K562 (cell line): Measurements from ENCODE around the gene INSIG1. TPM values are rescaled to one million over a fixed set of nuclear protein-coding genes. Genes with fewer than 3 reads are reported as not detected.

Experiments used
- ATAC-seq: fragments of 200-7000 bp; cut with Tn5 transposase; 3 replicates; pipeline ENCODE4 v1.9.1; 2020; ENCODE audit warnings: moderate library complexity
- BruUV-seq: library from RNA; stranded (reverse); fragments of 400-500 nt; replicated peaks from 2 replicates; lab custom pipeline; 2021; lab: Mats Ljungman, UMichigan
- CTCF ChIA-PET: fragments of 300-600 bp; formaldehyde crosslinking; extraction: SDS; loops from one replicate; lab custom pipeline; 2021; ENCODE audit warnings: low intra/inter-chr PET ratio; lab: Yijun Ruan, JAX
- POLR2A ChIA-PET: fragments of 300-600, 350-650 bp; sonication (Branson Sonifier 250); formaldehyde crosslinking; extraction: SDS; loops from one replicate; lab custom pipeline; 2021; ENCODE audit warnings: antibody characterized with exemption, inconsistent platforms; lab: Yijun Ruan, JAX
- DNase-seq, 4 experiments: peaks; one replicate each; pipeline versions ENCODE4 v3.0.0 to v3.0.0-alpha.2; 2011 to 2018; ENCODE audit warnings: low spot score in 3 of 4, mixed read lengths in 3 of 4; ENCODE audit errors: extremely low read depth in 1 of 4
- FAIRE-seq: peaks from 2 replicates; lab custom pipeline; 2011; peaks lifted over from hg19 to GRCh38; lab: Jason Lieb, UNC
- H2AFZ ChIP-seq: 2 replicates; pipeline ENCODE4 v1.6.0; 2011; ENCODE audit warnings: low read depth, low read length, control low read depth, inconsistent platforms
- H3K27ac ChIP-seq: fragments of 200-600 bp; 3 replicates; pipeline ENCODE4 v1.8.0; 2011; ENCODE audit warnings: low read depth, mild to moderate bottlenecking, control low read depth, inconsistent platforms, low read length, moderate library complexity, mixed read lengths; ENCODE audit errors: extremely low read depth
- H3K27me3 ChIP-seq, 2 experiments: fragments of 300-600 bp in 1 of 2; 2 replicates in 1 of 2; 3 replicates in 1 of 2; pipeline versions ENCODE4 v1.6.0 to v1.8.0; 2011; ENCODE audit warnings: inconsistent platforms in 2 of 2, low read length in 2 of 2, mild to moderate bottlenecking in 1 of 2, mixed read lengths in 1 of 2, moderate library complexity in 1 of 2; ENCODE audit not compliant: control insufficient read depth in 2 of 2, insufficient read depth in 2 of 2
- H3K36me3 ChIP-seq: fragments of 300-600 bp; 3 replicates; pipeline ENCODE4 v1.8.0; 2011; ENCODE audit warnings: mild to moderate bottlenecking, low read length, inconsistent platforms; ENCODE audit not compliant: control insufficient read depth, insufficient read depth
- H3K4me1 ChIP-seq, 2 experiments: fragments of 200-600 bp in 1 of 2; replicated peaks in 1 of 2; 2 replicates in 1 of 2; 3 replicates in 1 of 2; pipeline versions ENCODE4 v1.5.1 to v1.8.0; 2011; ENCODE audit warnings: inconsistent platforms in 2 of 2, low read length in 2 of 2, mild to moderate bottlenecking in 1 of 2, mixed read lengths in 1 of 2, moderate library complexity in 1 of 2; ENCODE audit not compliant: control insufficient read depth in 2 of 2, insufficient read depth in 2 of 2
- H3K4me2 ChIP-seq: 2 replicates; pipeline ENCODE4 v1.6.1; 2011; ENCODE audit warnings: low read length, control low read depth, inconsistent platforms, mixed read lengths; ENCODE audit not compliant: insufficient read depth
- H3K4me3 ChIP-seq: fragments of 200-600 bp; sonication (generic), shearing (Covaris generic); 2 replicates; pipeline ENCODE4 v1.5.1; 2016; ENCODE audit warnings: control low read depth, inconsistent platforms
- H3K79me2 ChIP-seq: fragments of 200-600 bp; 3 replicates; pipeline ENCODE4 v1.8.0; 2011; ENCODE audit warnings: low read length, inconsistent platforms; ENCODE audit not compliant: control insufficient read depth, insufficient read depth
- H3K9ac ChIP-seq, 2 experiments: 2 replicates each; pipeline versions ENCODE4 v1.6.0 to v1.6.1; 2011; ENCODE audit warnings: low read depth in 2 of 2, low read length in 2 of 2, control low read depth in 1 of 2, inconsistent platforms in 1 of 2, mild to moderate bottlenecking in 1 of 2, mixed read lengths in 1 of 2; ENCODE audit not compliant: insufficient read depth in 1 of 2
- H3K9me1 ChIP-seq: one replicate; pipeline ENCODE4 v1.6.0; 2011; ENCODE audit warnings: inconsistent platforms, mild to moderate bottlenecking, low read length, moderate library complexity; ENCODE audit not compliant: control insufficient read depth, insufficient read depth
- H3K9me3 ChIP-seq: replicated peaks from 2 replicates; pipeline ENCODE4 v1.5.1; 2011; ENCODE audit warnings: low read depth, low read length, inconsistent platforms; ENCODE audit not compliant: control insufficient read depth, insufficient read depth
- H4K20me1 ChIP-seq: replicated peaks from 2 replicates; pipeline ENCODE4 v1.6.1; 2011; ENCODE audit warnings: low read length, inconsistent platforms, mixed read lengths; ENCODE audit not compliant: control insufficient read depth, insufficient read depth
- ARNT ChIP-seq, 2 experiments: fragments of 450-650 bp; IDR thresholded peaks; 2 replicates each; pipeline ENCODE4 v1.6.1; 2016; ENCODE audit warnings: mild to moderate bottlenecking in 1 of 2
- BRF1 ChIP-seq: IDR thresholded peaks from 3 replicates; pipeline ENCODE4 v1.6.1; 2011; ENCODE audit warnings: borderline replicate concordance, mild to moderate bottlenecking; ENCODE audit not compliant: insufficient read length; ENCODE audit errors: extremely low read depth
- HNRNPUL1 ChIP-seq: fragments of 200-400 bp; formaldehyde crosslinking; IDR thresholded peaks from 2 replicates; pipeline ENCODE4 v1.6.1; 2017; ENCODE audit warnings: low read length
- MYBL2 ChIP-seq, 2 experiments: fragments of 450-650 bp in 1 of 2; sonication (generic) in 1 of 2; formaldehyde crosslinking in 1 of 2; IDR thresholded peaks; 2 replicates each; pipeline versions ENCODE4 v1.6.1 to v1.8.1; 2017 to 2022; ENCODE audit warnings: borderline replicate concordance in 1 of 2, inconsistent platforms in 1 of 2, low read depth in 1 of 2, mild to moderate bottlenecking in 1 of 2, missing genetic modification reagents in 1 of 2, moderate library complexity in 1 of 2
- NFYB ChIP-seq: IDR thresholded peaks from 2 replicates; pipeline ENCODE4 v1.6.1; 2011; ENCODE audit warnings: mild to moderate bottlenecking, moderate library complexity; ENCODE audit not compliant: insufficient read length; ENCODE audit errors: extremely low read depth
- PHF20 ChIP-seq: fragments of 450-650 bp; IDR thresholded peaks from 2 replicates; pipeline ENCODE4 v1.6.1; 2018; ENCODE audit not compliant: partially characterized antibody
- PHTF2 ChIP-seq: fragments of 250-450 bp; sonication (Bioruptor Pico); IDR thresholded peaks from 2 replicates; pipeline ENCODE4 v1.5.0; 2021; ENCODE audit warnings: mild to moderate bottlenecking
- SMAD1 ChIP-seq: fragments of 150-350 bp; IDR thresholded peaks from 2 replicates; pipeline ENCODE4 v1.6.1; 2014; ENCODE audit warnings: low read length, low read depth; ENCODE audit not compliant: partially characterized antibody
- SMAD4 ChIP-seq: fragments of 250-450 bp; sonication (Bioruptor Pico); conservative IDR thresholded peaks from 2 replicates; pipeline ENCODE4 v1.8.0; 2021; ENCODE audit warnings: inconsistent platforms, mild to moderate bottlenecking, moderate library complexity
- U2AF2 ChIP-seq: fragments of 200-400 bp; formaldehyde crosslinking; optimal IDR thresholded peaks from 2 replicates; pipeline ENCODE3; 2017; ENCODE audit warnings: low read depth, mild to moderate bottlenecking, low read length
- ZNF212 ChIP-seq: fragments of 450-650 bp; formaldehyde crosslinking; IDR thresholded peaks from 2 replicates; pipeline ENCODE4 v1.4.0; 2020; ENCODE audit warnings: mild to moderate bottlenecking
- ZNF311 ChIP-seq: fragments of 250-450 bp; sonication (Bioruptor Pico); IDR thresholded peaks from 2 replicates; pipeline ENCODE4 v1.4.0; 2020; ENCODE audit warnings: mild to moderate bottlenecking, moderate library complexity
- ZNF518B ChIP-seq: fragments of 250-450 bp; sonication (Bioruptor Pico); IDR thresholded peaks from 2 replicates; pipeline ENCODE4 v1.5.0; 2021; ENCODE audit warnings: mild to moderate bottlenecking, moderate library complexity
- ZNF583 ChIP-seq: fragments of 250-450 bp; sonication (Bioruptor Pico); IDR thresholded peaks from 2 replicates; pipeline ENCODE4 v1.4.0; 2020
- WGBS: fragments of 100-300 bp; shearing (Covaris generic); methylation state at CpG from one replicate; pipeline ENCODE4 v1.1.6; 2016; ENCODE audit warnings: low coverage, mixed read lengths; ENCODE audit not compliant: insufficient coverage; ENCODE audit errors: missing lambda C conversion rate; 5-methylcytosine and 5-hydroxymethylcytosine counted together
- in situ Hi-C: fragments of 300-500 bp; cut with MboI; formaldehyde crosslinking; loops from 4 replicates; pipeline ENCODE4 v1.15.0; 2018; ENCODE audit warnings: inconsistent platforms, mixed read lengths
- intact Hi-C: fragments of 100-400 bp; cut with micrococcal nuclease; formaldehyde crosslinking; loops from 2 replicates; pipeline ENCODE4 v1.14.2; 2022
- polyA plus RNA-seq, 8 experiments: library from polyadenylated mRNA; depleted of rRNA in 4 of 8; stranded (reverse) in 5 of 8; unstranded in 3 of 8; fragments of >200 nt; fragmentation: Nextera tagmentation in 2 of 8; fragmentation: Illumina TruSeq in 1 of 8; extraction: Ambion mirVana in 2 of 8; extraction: Trizol in 1 of 8; gene quantifications; 2 replicates each; pipeline versions ENCODE4 v1.2.1 to v1.2.3, GENCODE V29; 2011 to 2014; ENCODE audit warnings: inconsistent platforms in 1 of 8, missing spikeins in 1 of 8
- total RNA-seq, 7 experiments: library from RNA; depleted of rRNA in 6 of 7; stranded (reverse); fragments of >200 nt in 6 of 7; fragmentation: Illumina TruSeq in 2 of 7; extraction: Trizol in 2 of 7; gene quantifications; 2 replicates each; pipeline versions ENCODE4 v1.2.1 to v1.2.3, GENCODE V29; 2011 to 2021; ENCODE audit warnings: low replicate concordance in 1 of 7
- TF ChIP-seq, protein P1 (sequence below): fragments of 250-450 bp; sonication (Bioruptor Pico); IDR thresholded peaks from 2 replicates; pipeline ENCODE4 v1.5.0; 2021; ENCODE audit warnings: mild to moderate bottlenecking, borderline replicate concordance

Gene INSIG1
- total and polyA plus RNA-seq, 9 of the 15 experiments (the other 6 are each of a cell fraction or from before 2014, with no cell fraction given) = 57.1 to 787 (median 238) TPM

DNA sequence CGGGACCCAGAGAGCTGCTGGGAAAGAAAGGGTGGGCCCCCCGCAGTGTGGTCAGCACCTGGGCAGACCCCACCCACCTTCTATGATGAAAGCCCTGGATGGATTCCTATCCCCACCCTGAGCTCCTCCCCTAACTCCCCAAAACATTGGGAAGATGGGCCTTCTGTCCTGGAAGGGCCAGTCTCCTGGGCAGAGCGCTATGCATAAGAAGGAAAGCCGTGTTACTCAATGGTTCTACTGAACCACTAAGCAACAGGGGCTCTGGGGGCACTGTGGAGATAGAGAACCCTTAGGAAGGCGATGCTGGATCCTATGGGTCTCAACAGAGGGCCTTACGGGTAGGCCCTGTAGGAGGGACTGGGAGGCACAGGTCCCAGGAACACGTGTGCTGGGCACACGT, 30.7 kb upstream of the INSIG1 start (continued):
- TF ChIP-seq ZNF518B (CRISPR knock-in tag) (no peak), BRF1 (no peak)
- TF ChIP-seq, protein P1, sequence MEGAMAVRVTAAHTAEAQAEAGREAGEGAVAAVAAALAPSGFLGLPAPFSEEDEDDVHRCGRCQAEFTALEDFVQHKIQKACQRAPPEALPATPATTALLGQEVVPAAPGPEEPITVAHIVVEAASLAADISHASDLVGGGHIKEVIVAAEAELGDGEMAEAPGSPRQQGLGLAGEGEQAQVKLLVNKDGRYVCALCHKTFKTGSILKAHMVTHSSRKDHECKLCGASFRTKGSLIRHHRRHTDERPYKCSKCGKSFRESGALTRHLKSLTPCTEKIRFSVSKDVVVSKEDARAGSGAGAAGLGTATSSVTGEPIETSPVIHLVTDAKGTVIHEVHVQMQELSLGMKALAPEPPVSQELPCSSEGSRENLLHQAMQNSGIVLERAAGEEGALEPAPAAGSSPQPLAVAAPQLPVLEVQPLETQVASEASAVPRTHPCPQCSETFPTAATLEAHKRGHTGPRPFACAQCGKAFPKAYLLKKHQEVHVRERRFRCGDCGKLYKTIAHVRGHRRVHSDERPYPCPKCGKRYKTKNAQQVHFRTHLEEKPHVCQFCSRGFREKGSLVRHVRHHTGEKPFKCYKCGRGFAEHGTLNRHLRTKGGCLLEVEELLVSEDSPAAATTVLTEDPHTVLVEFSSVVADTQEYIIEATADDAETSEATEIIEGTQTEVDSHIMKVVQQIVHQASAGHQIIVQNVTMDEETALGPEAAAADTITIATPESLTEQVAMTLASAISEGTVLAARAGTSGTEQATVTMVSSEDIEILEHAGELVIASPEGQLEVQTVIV = no peak

DNA sequence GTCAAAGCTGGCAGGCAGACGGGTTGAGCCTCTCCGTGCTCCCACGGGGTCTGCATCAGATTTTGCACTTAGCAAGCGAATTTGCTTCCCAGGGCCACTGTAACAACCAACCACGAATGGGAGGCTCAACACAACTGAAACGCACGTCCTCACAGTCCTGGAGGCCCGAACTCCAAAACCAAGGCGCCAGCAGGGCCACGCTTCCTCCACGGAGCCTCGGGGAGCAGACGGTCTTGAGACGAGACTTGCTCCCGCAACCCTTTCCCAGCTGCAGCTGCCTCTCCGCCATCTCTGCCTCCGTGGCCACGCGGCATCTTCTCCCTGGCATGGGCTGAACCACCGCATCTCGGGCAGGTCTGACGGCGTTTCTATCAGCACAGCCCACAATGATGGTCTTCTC, 30.2 kb upstream of the INSIG1 start:
- Histone ChIP-seq H3K4me1 (0 out of 5 replicates have a peak, but pooled peaks cover 0 to 9% of the 10 kb centered on the region in 2 experiments), H3K27me3 (peaks cover 83 to 97% of the 10 kb centered on the region in 2 experiments), H2AFZ (no peak overlapping the region), H4K20me1 (no peaks in the 10 kb centered on the region; the same call in 1 of the 2 replicates), H3K9ac (no peak overlapping the region), H3K9me1 (no peaks in the 10 kb centered on the region), H3K4me3 (no peak overlapping the region), H3K4me2 (no peak overlapping the region), H3K36me3 (no peaks in the 10 kb centered on the region), H3K79me2 (no peaks in the 10 kb centered on the region), H3K27ac (no peak overlapping the region), H3K9me3 (no peaks in the 10 kb centered on the region)
- intact Hi-C loops (no loop called here), in situ Hi-C loops (no loop called here)
- CTCF ChIA-PET = no interaction called here
- POLR2A ChIA-PET = interaction anchor here (0.6 to 0.9 kb wide), 2 partner anchors 10 to 268 kb away, joined by 3 to 5 read pairs; no protein-coding TSS in a partner anchor
- no peak for ATAC-seq
- FAIRE-seq = no peak
- 7% methylated on average over 23 of the region's 23 CpGs for WGBS
- BruUV-seq = no TSS peak
- no peak for DNase-seq
- no peak for TF ChIP-seq ZNF212 (CRISPR knock-in tag)
- TF ChIP-seq ZNF311 (CRISPR knock-in tag) = no peak
- TF ChIP-seq SMAD1 = no peak
- TF ChIP-seq SMAD4 = no peak
- TF ChIP-seq PHTF2 (CRISPR knock-in tag) = no peak
- no peak for TF ChIP-seq MYBL2 (IDR thresholded peaks at IDR 0.05; ENCODE audit: low read depth)
- TF ChIP-seq MYBL2 (CRISPR knock-in tag; IDR thresholded peaks at IDR 0.05; ENCODE audit: borderline replicate concordance) = no peak
- no peak for TF ChIP-seq ARNT (IDR thresholded peaks at IDR 0.05)
- no peak for TF ChIP-seq U2AF2
- TF ChIP-seq HNRNPUL1 = no peak
- no peak for TF ChIP-seq PHF20
- TF ChIP-seq ZNF583 (CRISPR knock-in tag) = no peak
- no peak for TF ChIP-seq NFYB
